A673 (cell line): ENCODE data around the gene ATP5PD. TPM values are rescaled to one million over a fixed set of nuclear protein-coding genes. Genes with fewer than 3 reads are reported as not detected.
A peak's percentile ranks its signal among the peaks of the same experiment; 100 is the strongest.
"Not testable (repeated sequence)": the region's sequence is repeated elsewhere in the genome, so short reads cannot be mapped to it uniquely, and the experiment has no call there.

Experiments
- BruUV-seq: library from RNA; stranded (reverse); fragments of 400-500 nt; replicated peaks from 2 replicates; lab custom pipeline; 2021; lab: Mats Ljungman, UMichigan
- CTCF ChIA-PET: fragments of 300-600 bp; sonication (Branson Sonifier 250); formaldehyde crosslinking; loops from one replicate; lab custom pipeline; 2022; ENCODE audit warnings: antibody characterized with exemption; lab: Charles Lee
- POLR2A ChIA-PET: fragments of 300-600 bp; sonication (Branson Sonifier 250); formaldehyde crosslinking; loops from one replicate; lab custom pipeline; 2022; ENCODE audit warnings: antibody characterized with exemption; ENCODE audit not compliant: low non-redundant PET; lab: Charles Lee
- DNase-seq: peaks from one replicate; pipeline ENCODE4 v3.0.0-alpha.2; 2015; ENCODE audit warnings: low spot score
- H3K27ac ChIP-seq: fragments of 200-600 bp; sonication (generic); 2 replicates; pipeline ENCODE4 v1.5.1; 2016; ENCODE audit warnings: mixed run types, low read depth, mild to moderate bottlenecking, mixed read lengths, antibody characterized with exemption, low read length; ENCODE audit not compliant: poor library complexity, severe bottlenecking
- H3K27me3 ChIP-seq: fragments of 200-600 bp; sonication (generic); replicated peaks from 2 replicates; pipeline ENCODE4 v1.6.1; 2017; ENCODE audit warnings: mixed run types, low read depth, mild to moderate bottlenecking, mixed read lengths, antibody characterized with exemption, low read length; ENCODE audit not compliant: insufficient read depth, poor library complexity
- H3K36me3 ChIP-seq: fragments of 200-600 bp; sonication (generic); 2 replicates; pipeline ENCODE4 v1.6.1; 2016; ENCODE audit warnings: mixed run types, mild to moderate bottlenecking, mixed read lengths, antibody characterized with exemption, low read length; ENCODE audit not compliant: insufficient read depth, poor library complexity, severe bottlenecking
- H3K4me1 ChIP-seq: fragments of 200-600 bp; sonication (generic); 2 replicates; pipeline ENCODE4 v1.6.1; 2017; ENCODE audit warnings: mixed run types, mild to moderate bottlenecking, mixed read lengths, antibody characterized with exemption, low read length; ENCODE audit not compliant: insufficient read depth, poor library complexity, severe bottlenecking
- H3K4me3 ChIP-seq: fragments of 200-600 bp; sonication (generic); 2 replicates; pipeline ENCODE4 v1.5.1; 2016; ENCODE audit warnings: low read depth, mixed run types, mild to moderate bottlenecking, mixed read lengths, low read length; ENCODE audit not compliant: poor library complexity, severe bottlenecking
- H3K9me3 ChIP-seq: fragments of 200-600 bp; sonication (generic); 2 replicates; pipeline ENCODE4 v1.6.1; 2016; ENCODE audit warnings: mixed run types, low read depth, mild to moderate bottlenecking, mixed read lengths, antibody characterized with exemption, low read length; ENCODE audit not compliant: poor library complexity, severe bottlenecking
- CTCF ChIP-seq: fragments of 300-800, 200-600 bp; sonication (generic); conservative IDR thresholded peaks from 2 replicates; pipeline ENCODE4 v1.5.1; 2017; ENCODE audit warnings: low read depth, mild to moderate bottlenecking, antibody characterized with exemption, low read length, moderate library complexity, mixed read lengths
- EZH2 ChIP-seq: fragments of 200-600 bp; sonication (generic); IDR thresholded peaks from 2 replicates; pipeline ENCODE4 v1.6.1; 2017; ENCODE audit warnings: borderline replicate concordance, low read depth, mild to moderate bottlenecking, mixed read lengths, antibody characterized with exemption, low read length; ENCODE audit not compliant: poor library complexity, severe bottlenecking
- intact Hi-C: fragments of 100-400 bp; cut with micrococcal nuclease; formaldehyde crosslinking; loops from one replicate; pipeline ENCODE4 v1.10.0; 2022; ENCODE audit not compliant: unreplicated experiment
- total RNA-seq: library from RNA; stranded (reverse); gene quantifications from 2 replicates; pipeline ENCODE4 v1.2.3, GENCODE V29; 2021

ATP5PD gene
- total RNA-seq, 1 experiment from 2014 or later = 291 TPM

GRCh38 chr17:75049057-75049456, 2.3 kb upstream of the ATP5PD start:
- no peaks in the 10 kb centered on the region for H3K27me3 ChIP-seq
- POLR2A ChIA-PET = interaction anchor here (0.6 kb wide), 1 partner anchor 11 kb away, joined by 3 read pairs; no protein-coding TSS in a partner anchor
- no peak for TF ChIP-seq EZH2
- no peak for TF ChIP-seq CTCF
- DNase-seq = no peak
- no TSS peak for BruUV-seq
- no peak overlapping the region for H3K4me3 ChIP-seq
- CTCF ChIA-PET = no interaction called here
- peaks cover 9% of the 10 kb centered on the region for H3K4me1 ChIP-seq
- H3K9me3 ChIP-seq = no peaks in the 10 kb centered on the region
- H3K36me3 ChIP-seq = peaks cover 26% of the 10 kb centered on the region
- no peak overlapping the region for H3K27ac ChIP-seq
- intact Hi-C loops = no loop called here

GRCh38 chr17:75048249-75048878, 1.6 kb upstream of the ATP5PD start:
- Histone ChIP-seq H3K27me3 (no peaks in the 10 kb centered on the region), H3K36me3 (peaks cover 21% of the 10 kb centered on the region), H3K4me1 (peaks cover 9% of the 10 kb centered on the region), H3K4me3 (peak overlapping the region; percentile 90), H3K27ac (peak overlapping the region; percentile 84), H3K9me3 (no peaks in the 10 kb centered on the region)
- intact Hi-C loops = no loop called here
- POLR2A ChIA-PET = no interaction called here
- no peak for TF ChIP-seq EZH2
- no peak for TF ChIP-seq CTCF
- CTCF ChIA-PET = no interaction called here
- no peak for DNase-seq
- TSS peak; percentile 45 for BruUV-seq

- Histone ChIP-seq H3K9me3 (no peaks in the 10 kb centered on the region), H3K27ac (peak overlapping the region; percentile 84), H3K36me3 (peaks cover 15% of the 10 kb centered on the region), H3K4me3 (peak overlapping the region; percentile 90), H3K4me1 (peaks cover 9% of the 10 kb centered on the region), H3K27me3 (no peaks in the 10 kb centered on the region)
- TF ChIP-seq CTCF (no peak), EZH2 (no peak)
- DNase-seq = no peak
- ChIA-PET CTCF (no interaction called here), POLR2A (no interaction called here)
- intact Hi-C loops = no loop called here
- BruUV-seq = no TSS peak
Measured at GRCh38 chr17:75047398-75048098, 779 bp upstream of the ATP5PD start.

GRCh38 chr17:75045946-75046406, 793 bp downstream of the ATP5PD start:
- DNase-seq, H3K4me1 ChIP-seq, intact Hi-C loops, POLR2A ChIA-PET, H3K27me3 ChIP-seq, H3K9me3 ChIP-seq, CTCF ChIA-PET: not testable (repeated sequence)
- BruUV-seq = TSS peak; percentile 64
- Histone ChIP-seq H3K36me3 (peaks cover 23% of the 10 kb centered on the region), H3K4me3 (peak overlapping the region; percentile 90), H3K27ac (peak overlapping the region; percentile 84)
